NCI-H748 (cell line): ENCODE results near the gene TEDC1.
A peak's percentile ranks its signal among the peaks of the same experiment; 100 is the strongest.

Experiments used
- DNase-seq: peaks from one replicate; lab custom pipeline; 2025; ENCODE audit not compliant: unreplicated experiment; lab: John Stamatoyannopoulos, UW

TEDC1 gene, protein sequence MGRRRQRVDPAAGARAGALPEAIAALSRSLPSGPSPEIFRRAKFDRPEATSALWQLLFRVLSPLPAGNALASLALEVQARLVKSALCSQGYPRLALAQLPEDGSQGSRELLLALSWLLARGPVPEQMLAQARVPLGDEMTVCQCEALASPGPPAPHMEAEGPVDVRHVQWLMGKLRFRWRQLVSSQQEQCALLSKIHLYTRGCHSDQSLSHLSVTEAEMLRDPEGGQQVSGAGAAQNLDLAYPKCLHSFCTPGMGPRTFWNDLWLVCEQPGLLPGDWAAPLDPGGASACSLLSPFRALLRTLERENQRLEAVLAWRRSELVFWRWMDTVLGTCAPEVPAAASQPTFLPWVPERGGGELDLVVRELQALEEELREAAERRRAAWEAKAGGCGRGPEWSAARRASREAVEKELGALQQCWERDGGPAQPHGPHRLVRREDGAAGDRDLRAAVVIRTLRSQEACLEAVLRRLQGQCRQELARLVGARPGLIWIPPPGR

DNA sequence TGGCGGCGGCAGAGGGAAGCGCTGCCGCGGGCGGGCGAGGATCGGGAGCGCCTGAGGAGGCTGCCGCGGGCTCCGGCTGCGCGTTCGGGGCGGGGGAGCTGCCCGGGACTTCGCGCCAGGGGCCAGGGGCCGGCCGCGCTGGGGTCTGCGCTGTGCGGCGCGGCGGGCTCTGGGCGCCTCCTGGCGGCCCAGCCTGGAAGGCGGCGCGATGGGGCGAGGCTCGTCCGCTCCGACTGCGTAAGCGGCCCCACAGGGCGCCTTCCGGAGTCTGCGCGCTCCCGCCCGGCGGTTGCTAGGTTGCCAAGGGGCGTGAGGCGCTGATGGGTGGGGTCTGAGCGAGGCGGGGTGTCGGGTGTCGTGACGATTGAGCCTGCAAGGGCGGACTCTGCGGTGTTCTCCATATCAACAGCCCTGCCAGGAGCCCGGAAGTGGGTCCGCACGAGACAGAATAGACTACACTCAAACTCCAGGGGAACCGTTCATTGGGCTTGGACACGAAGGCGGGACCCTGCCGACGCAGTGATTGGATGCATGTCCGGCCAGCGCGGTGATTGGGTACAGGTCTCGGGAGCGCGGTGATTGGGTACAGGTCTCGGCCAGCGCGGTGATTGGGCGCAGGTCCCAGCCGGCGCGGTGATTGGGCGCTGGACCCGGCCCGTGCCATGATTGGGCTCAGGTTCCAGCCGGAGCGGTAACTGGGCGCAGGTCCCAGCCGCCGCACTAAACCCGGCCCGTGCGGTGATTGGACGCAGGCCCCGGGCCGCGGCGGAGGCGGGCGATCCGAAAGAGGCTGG is at the start of gene TEDC1:
TSS of gene TEDC1 (plus strand) at position 675 of the 794 bp plus-strand sequence. CDS start 130 bp downstream, outside the sequence.
- peak; percentile 100 for DNase-seq

- no peak for DNase-seq
Observed at GRCh38 chr14:105442125-105442524, 48.9 kb upstream of the TEDC1 start.

DNA sequence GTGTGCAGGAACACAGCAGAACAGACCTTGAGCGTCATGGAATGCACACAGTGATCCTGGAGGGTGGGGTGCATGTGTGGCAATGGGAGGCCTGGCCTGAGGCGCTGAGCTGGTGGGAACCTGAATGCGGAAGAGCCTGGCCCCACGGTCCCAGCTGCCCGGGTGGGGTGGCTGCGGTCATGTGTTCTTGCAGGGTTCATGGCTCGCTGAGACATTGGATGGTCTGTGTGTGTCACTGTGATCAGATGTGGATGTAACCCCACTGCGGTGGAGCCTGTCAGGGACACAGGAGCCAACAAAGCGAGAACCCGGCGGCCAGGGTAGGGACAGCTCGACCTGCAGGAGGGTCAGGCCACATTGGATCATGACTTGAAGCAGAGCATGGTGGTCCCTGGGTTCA is 48.2 kb upstream of the TEDC1 start:
- no peak for DNase-seq

- DNase-seq: no peak
Observed at GRCh38 chr14:105444859-105445258, 46.2 kb upstream of the TEDC1 start.

DNA sequence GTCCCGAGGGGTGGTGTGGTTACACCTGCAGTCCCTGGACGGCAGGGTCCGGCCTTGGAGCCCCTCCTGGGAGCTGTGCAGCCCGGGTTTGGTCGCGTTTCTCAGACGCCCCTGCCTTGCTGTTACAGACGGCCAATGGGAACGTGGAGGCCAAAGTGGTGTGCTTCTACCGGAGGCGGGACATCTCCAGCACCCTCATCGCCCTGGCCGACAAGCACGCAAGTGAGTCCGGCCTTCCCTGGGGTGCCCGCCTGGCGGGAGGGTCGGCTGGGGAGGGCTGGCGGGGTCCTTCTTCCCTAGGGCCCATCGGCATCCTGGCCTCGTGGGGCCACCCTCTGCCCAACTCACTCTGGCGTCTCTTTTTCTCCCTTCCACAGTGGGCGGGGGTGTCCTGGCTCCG is 45.8 kb upstream of the TEDC1 start:
- DNase-seq: no peak

GRCh38 chr14:105445901-105446845 is 44.9 kb upstream of the TEDC1 start:
- DNase-seq: no peak

DNA sequence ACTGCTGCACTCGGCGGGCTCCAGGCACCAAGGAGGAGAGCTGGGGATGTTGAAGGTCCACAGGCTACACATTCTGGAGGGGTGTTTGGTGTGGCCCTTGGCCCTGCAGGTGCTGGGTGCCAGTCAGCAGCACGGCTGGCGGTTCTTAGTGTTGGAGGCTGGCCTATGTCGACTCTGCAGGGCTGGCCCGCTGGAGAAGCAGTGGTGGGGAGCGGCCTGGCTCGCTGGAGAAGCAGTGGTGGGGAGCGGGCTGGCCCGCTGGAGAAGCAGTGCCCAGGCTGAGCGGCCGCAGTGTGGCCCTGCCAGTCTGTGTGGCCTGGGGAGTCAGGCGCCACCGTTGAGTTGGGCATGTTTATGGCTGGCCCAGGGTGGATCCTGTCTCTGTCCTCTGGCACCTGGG is 44.1 kb upstream of the TEDC1 start:
- no peak for DNase-seq

GRCh38 chr14:105447651-105448640 is 43.1 kb upstream of the TEDC1 start:
- no peak for DNase-seq

GRCh38 chr14:105448706-105449111 is 42.3 kb upstream of the TEDC1 start:
- peak; percentile 33 for DNase-seq

DNA sequence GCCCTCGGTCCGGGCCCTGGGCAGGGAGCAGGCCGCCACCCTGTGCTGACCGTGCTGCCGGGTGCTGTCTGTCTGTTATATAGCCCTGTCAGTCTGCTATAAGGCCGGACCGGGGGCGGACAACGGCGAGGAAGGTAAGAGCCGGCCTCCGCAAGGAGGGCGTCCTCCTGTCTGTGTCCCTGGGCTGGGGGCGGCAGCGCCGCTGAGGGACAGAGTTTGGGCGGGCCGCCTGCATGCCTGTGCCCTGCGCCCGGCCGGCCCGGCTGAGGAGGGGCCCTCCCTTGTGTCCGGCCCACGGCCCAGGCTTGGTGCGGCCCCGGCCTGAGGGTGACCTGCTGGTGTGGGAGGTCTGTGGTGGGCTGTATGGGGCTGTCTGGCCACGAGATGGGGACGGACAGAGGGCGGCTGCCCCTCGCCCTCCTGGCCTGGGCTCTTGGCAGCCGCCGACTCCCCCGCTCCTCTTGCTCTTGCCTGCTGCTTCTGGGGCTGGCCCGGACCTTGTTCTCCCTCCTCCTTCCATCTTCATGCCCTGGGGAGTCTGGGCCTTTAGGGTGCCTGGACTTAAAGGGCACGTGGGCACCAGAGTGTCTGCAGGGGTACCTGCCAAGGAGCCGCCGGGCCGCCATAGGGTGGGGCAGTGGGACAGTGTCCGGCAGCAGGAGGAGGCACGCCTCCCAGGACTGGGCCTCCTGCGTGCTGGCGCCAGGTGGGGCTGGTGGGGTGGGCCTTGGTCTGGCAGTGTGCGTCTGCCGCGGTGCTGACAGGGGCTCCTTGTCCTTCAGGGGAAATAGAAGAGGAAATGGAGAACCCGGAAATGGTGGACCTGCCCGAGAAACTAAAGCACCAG is 41.5 kb upstream of the TEDC1 start:
- no peak for DNase-seq

- DNase-seq: no peak
Observed at GRCh38 chr14:105450123-105450505, 40.9 kb upstream of the TEDC1 start.

DNA sequence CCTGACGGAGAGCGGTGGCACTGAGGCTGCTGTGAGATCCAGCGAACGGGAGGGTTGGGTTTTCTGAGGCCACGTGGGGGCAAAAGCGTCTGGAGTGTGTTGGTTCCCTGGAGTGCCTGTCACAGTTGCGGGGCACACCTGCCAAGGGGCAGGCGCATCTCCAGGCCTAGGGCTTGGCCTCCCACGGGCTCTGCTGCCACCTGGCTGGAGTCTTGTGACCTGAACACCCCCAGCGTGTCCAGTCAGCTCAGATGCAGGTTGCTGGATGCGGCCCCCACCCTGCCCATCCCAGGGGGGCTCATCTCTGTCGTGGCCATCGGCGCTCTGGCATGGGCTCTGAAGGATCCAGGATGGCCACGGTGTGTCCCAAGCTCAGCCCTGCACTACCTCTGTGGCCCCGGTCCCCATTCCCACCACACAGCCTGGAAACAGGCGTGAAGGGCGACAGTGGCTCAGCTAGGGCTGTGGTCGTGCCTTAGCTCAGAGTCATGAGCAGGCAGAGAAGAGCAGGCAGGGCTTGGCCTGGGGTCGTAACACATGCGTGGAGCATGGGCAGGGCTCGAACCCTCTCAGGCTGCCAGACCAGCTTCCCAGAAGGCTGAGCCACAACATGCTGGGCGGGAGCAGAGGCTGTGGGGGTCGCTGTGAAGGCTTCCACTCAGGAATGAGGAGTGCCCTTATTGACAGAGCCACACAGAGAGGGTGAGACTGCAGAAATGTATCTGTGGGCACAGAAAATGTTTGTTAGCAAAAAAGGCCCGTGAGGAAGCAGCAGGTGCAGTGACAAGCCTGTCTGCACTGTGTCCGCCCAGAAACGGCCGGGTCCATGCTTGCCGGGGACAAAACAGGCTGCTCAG is 40.0 kb upstream of the TEDC1 start:
- DNase-seq: no peak

GRCh38 chr14:105452963-105453362 is 38.1 kb upstream of the TEDC1 start:
- DNase-seq: no peak

DNA sequence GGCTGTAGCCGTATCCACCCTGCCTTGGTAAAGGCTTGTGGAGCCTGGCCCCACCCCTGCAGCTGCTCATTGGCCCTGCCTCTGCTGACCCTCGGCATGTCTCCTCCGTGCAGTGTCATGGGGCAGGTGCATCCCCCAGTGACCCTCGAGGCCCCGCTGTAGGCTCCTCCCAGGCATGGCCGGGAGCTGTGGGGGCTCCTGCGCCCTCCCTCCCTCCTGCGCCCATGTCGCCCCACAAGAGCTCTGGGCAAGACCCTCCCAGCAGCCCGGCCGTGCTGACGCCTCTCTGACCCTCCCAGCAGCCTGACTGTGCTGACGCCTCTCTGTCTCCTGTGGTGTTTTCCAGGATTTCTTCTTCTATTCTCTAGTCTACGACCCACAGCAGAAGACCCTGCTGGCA is 37.2 kb upstream of the TEDC1 start:
- DNase-seq: no peak

DNA sequence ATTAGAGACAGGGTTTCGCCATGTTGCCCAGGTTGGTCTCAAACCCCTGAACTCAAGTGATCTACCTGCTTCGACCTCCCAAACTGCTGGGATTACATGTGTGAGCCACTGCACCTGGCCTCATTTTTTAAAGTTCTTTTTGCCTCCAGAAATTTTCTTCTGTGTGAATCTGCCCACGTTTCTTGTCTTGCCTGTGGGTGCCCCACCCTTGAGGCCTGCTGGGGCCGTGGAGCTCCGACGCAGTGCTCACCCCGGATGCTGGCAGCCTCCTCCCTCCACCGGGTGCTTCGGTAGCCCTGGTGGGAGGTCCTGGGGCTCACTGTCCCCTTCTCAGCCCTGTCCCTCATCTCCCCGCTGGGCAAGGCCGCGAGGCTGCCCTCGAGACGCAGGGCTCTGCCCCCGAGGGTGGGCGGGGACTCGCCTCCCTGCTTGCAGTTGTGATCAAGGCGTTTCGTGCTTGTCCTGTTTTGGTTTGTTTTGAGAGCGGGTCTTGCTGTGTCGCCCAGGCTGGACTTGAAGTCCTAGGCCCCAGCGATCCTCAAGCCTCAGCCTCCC is 35.9 kb upstream of the TEDC1 start:
- no peak for DNase-seq

DNA sequence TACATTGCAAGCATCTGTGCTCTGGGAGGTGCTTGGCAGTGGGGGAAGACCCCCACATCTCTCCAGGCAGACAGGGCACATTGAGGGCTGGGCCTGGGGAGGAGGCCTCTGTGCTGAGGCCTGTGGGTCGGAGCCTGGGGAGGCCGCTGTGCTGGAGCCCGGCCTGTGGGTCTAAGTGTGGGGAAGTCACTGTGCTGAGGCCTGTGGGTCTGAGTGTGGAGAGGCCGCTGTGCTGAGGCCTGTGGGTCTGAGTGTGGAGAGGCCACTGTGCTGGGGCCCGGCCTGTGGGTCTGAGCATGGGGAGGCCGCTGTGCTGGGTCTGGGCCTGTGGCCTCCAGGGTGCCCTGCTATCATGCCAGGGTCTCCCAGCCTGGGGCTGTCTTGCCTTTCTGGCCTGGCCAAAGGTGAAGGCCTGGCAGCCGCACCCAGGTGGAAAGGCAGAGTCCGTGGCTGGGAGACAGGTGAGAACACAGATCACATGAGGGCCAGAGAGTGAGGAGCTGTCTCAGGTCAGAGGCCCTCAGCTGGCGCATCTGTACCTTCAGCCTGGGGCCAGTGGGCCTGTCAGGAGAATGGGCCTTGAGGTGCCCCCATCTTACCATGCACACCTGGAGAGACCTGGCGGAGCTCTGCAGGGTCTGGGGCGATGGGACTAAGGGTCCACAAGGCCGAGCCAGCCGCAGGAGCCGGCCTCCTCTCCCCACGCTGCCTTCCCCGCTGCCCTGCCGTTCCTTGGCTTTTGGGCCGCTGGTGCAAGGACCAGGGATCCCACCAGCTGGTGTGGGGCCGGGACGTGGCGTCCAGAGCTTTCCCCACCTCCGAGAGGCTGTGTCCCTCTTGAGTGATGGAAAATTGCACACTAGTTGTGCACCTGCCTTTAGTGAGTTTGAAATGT is 35.0 kb upstream of the TEDC1 start:
- DNase-seq: no peak
